ENCODE results near the gene PRKAR1B.

Gene PRKAR1B

GRCh38 chr7:727104-727805 is at the start of gene PRKAR1B:
TSS of gene PRKAR1B (minus strand) at chr7:727281. CDS start at chr7:711505, 15,776 bp downstream.
- no peak for TF ChIP-seq ZFX (IDR thresholded peaks at IDR 0.05)
- H3K27ac ChIP-seq: peak within 1 kb of the TSS; percentile 98

- H3K27ac ChIP-seq: no peak overlapping the region
- TF ChIP-seq CTCF (conservative IDR thresholded peaks at IDR 0.05): no peak
- no peak for TF ChIP-seq ZFX (IDR thresholded peaks at IDR 0.05)
Measured at GRCh38 chr7:776381-776780, 49.3 kb upstream of the PRKAR1B start.

- TF ChIP-seq CTCF (conservative IDR thresholded peaks at IDR 0.05) (peak; percentile 95), ZFX (IDR thresholded peaks at IDR 0.05) (no peak)
- no peak overlapping the region for H3K27ac ChIP-seq
Measured at GRCh38 chr7:774161-775109, 47.4 kb upstream of the PRKAR1B start.

- TF ChIP-seq CTCF (conservative IDR thresholded peaks at IDR 0.05) (no peak), ZFX (IDR thresholded peaks at IDR 0.05) (no peak)
- no peak overlapping the region for H3K27ac ChIP-seq
Measured at GRCh38 chr7:773622-773915, 46.5 kb upstream of the PRKAR1B start.

- TF ChIP-seq ZFX (IDR thresholded peaks at IDR 0.05) (no peak), CTCF (conservative IDR thresholded peaks at IDR 0.05) (no peak)
- H3K27ac ChIP-seq: no peak overlapping the region
Measured at GRCh38 chr7:772861-773621, 46.0 kb upstream of the PRKAR1B start.

- TF ChIP-seq CTCF (conservative IDR thresholded peaks at IDR 0.05) (no peak), ZFX (IDR thresholded peaks at IDR 0.05) (no peak)
- no peak overlapping the region for H3K27ac ChIP-seq
Measured at GRCh38 chr7:772392-772791, 45.3 kb upstream of the PRKAR1B start.

GRCh38 chr7:772005-772294 is 44.9 kb upstream of the PRKAR1B start:
- TF ChIP-seq ZFX (IDR thresholded peaks at IDR 0.05) (no peak), CTCF (conservative IDR thresholded peaks at IDR 0.05) (no peak)
- H3K27ac ChIP-seq: no peak overlapping the region

All from C4-2B (cell line).